ENCODE data around the gene TBX1. TPM values are rescaled to one million over a fixed set of nuclear protein-coding genes. Genes with fewer than 3 reads are reported as not detected.

Gene TBX1
- total RNA-seq, result not detected

DNA sequence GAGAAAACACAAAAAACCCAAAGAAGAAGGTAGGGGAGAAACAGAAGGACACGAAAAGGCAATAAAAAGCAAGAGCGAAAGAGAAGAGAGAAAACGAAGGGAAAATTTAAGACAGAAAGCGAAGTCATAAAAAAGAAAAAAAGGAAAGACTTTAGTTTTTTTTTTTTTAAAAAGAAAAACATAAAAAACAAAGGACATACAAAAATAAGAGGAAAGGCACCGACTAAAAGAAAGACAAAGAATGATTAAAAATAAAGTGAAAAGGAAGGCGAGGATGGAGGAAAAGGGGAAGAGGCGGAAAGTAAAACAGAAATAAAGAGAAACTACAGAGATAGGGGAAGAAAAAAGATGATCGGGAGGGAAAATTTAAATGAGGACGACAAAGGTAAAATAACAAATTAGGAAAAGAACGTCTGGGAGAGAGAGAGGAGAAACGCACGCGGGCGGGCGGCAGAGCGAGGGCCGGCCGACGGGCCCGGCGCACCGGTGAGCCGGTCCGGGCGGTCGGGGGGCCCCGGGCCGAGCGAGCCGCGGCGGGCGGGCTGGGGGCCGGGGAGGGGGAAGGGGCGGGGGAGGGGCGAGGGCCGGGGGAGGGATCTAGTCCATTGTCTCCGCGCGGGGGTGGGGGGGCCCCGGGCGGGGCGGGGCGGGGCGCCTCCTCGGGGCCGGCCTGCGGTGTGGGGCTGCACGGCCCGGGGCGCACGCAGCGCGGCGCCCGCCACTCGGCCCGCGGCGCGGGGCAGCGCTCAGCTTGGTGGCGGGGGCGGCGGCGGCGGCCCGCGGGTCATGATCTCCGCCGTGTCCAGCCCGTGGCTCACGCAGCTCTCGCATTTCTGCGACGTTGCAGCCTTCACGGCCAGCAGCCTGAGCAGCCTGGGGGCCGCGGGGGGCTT lies at the start of gene TBX1:
Gene TBX1 (plus strand): TSS at position 721 of the 893 bp plus-strand sequence. CDS start 66 bp downstream, at position 787.
- ChIA-PET CTCF (interaction anchor here (0.5 kb wide), 1 partner anchor 150 kb away, joined by 3 read pairs; no protein-coding TSS in a partner anchor), POLR2A (no interaction called here)
- H3K9me3 Mint-ChIP-seq (ENCODE audit: low read depth), result no peaks in the 10 kb centered on the region
- intact Hi-C loops (cut with DNase I, micrococcal nuclease), result no loop called here
- DNase-seq (no peak), ATAC-seq (no peak)
- H3K4me1 Mint-ChIP-seq, result peaks cover 29% of the 10 kb centered on the region
- peak within 1 kb of the TSS; percentile 72 for H3K4me3 Mint-ChIP-seq
- no peaks in the 10 kb centered on the region for H3K36me3 Mint-ChIP-seq (ENCODE audit: low read depth)
- H3K27me3 Mint-ChIP-seq, result peaks cover 56% of the 10 kb centered on the region
- peak within 1 kb of the TSS; percentile 58 for H3K27ac Mint-ChIP-seq

DNA sequence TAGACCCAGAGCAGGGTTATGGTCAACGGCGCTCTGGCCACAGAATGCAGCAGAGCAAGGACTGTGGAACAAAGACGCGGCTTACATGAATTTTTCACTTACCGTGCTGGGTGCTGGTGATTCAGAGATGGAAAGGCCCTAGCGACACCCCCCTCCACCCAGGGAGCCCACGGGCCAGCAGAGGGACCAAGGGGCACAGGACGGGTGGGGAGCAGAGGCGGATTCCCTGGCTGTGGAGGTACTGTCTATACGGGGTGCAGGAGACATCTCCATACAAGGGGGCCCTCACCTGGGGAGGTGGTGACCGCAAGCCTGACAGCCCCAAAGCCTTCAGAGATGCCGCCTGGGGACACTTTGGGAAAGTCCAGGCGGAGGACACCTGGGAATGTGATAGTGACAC lies 47.3 kb upstream of the TBX1 start:
- POLR2A ChIA-PET, result no interaction called here
- Mint-ChIP-seq H3K27ac (no peak overlapping the region), H3K9me3 (ENCODE audit: low read depth) (no peaks in the 10 kb centered on the region), H3K27me3 (peaks cover 8% of the 10 kb centered on the region), H3K4me3 (no peak overlapping the region), H3K36me3 (ENCODE audit: low read depth) (no peaks in the 10 kb centered on the region), H3K4me1 (peaks cover 5% of the 10 kb centered on the region)
- no peak for DNase-seq
- CTCF ChIA-PET, result interaction anchor here (1.6 kb wide), 1 partner anchor 10 kb away, joined by 4 read pairs; the partner anchor contains the start of gene GP1BB
- no peak for ATAC-seq
- intact Hi-C loops (cut with DNase I, micrococcal nuclease), result no loop called here

DNA sequence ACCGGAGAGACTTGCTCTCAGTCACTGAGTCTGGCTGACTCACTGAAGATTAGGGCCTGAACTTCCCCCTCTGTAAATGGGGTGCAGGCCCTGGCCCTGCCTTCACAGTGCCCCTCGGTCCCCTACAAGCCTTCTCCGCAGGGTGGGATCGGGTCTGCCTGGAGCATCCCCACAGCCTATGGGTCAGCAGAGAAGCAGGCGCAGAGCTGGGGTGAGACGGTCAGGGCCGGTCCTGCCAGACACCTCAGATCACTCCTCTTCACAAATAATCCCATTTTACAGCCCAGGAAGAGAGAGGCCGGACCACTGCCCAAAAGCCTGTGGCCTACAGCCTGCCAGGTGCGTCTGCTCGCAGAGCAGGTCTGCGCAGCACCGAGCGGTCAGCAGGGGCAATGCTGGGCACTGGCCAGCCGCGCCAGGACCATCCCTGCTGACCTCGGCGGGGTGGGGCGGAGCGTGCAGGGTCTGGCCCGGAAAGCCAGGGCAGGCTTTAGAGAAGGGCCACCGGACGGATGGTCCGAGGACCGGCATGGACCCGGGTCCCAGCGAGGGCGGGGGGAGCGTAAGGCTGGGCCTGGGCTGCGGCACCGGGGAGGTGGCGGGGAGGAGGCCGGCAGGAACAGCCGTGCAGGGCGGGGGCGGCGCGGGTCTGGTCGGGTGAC lies 46.8 kb upstream of the TBX1 start:
- Mint-ChIP-seq H3K4me1 (peaks cover 5% of the 10 kb centered on the region), H3K9me3 (ENCODE audit: low read depth) (no peaks in the 10 kb centered on the region), H3K27me3 (peaks cover 8% of the 10 kb centered on the region), H3K4me3 (peak overlapping the region; percentile 50), H3K27ac (no peak overlapping the region), H3K36me3 (ENCODE audit: low read depth) (no peaks in the 10 kb centered on the region)
- ATAC-seq (no peak), DNase-seq (no peak)
- CTCF ChIA-PET, result no interaction called here
- intact Hi-C loops (cut with DNase I, micrococcal nuclease), result no loop called here
- POLR2A ChIA-PET, result no interaction called here

DNA sequence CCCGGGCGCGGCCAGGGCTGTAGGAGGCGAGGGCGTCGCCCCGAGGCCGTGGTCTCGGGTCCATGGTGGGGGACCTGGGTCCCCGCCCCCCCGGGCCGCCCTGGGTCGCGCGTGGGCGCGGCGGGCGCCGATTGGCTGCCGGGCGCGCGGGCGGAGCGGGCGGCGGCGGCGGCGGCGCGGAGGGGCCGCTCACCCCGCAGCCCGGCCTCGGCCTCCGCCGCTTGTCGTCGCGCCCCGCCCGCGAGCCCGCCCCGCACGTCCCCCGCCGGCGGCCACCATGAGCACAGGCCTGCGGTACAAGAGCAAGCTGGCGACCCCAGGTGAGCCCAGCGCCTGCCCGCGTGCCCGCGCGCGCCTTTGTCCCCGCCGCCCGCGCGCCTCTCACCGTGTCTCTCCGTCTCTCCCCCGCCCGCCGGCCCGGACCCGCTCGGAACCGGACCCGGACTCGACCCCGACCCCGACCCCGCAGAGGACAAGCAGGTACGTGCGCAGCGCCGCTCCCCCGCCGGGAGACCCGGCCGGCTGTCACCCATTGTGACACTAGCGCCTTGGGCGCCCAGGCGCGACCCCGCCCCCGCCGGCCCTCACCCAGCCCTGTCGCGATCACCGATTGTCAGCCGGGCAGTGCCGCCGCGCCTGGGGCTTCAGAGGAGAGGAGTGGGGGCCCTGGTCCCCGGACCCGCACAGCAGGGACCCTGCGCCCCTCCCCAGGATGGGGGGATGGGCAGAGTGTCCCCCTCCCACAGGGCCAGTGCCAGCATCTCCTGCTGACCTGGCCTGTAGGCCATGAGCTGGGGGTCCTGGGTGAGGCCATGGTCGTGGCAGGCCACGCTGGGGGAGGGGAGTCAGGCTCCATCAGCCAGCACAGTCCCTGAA lies 46.0 kb upstream of the TBX1 start, which contains the start of gene SEPTIN5:
Gene SEPTIN5 (plus strand): TSS at position 192 of the 876 bp plus-strand sequence. CDS start 86 bp downstream, at position 278.
- POLR2A ChIA-PET, result no interaction called here

DNA sequence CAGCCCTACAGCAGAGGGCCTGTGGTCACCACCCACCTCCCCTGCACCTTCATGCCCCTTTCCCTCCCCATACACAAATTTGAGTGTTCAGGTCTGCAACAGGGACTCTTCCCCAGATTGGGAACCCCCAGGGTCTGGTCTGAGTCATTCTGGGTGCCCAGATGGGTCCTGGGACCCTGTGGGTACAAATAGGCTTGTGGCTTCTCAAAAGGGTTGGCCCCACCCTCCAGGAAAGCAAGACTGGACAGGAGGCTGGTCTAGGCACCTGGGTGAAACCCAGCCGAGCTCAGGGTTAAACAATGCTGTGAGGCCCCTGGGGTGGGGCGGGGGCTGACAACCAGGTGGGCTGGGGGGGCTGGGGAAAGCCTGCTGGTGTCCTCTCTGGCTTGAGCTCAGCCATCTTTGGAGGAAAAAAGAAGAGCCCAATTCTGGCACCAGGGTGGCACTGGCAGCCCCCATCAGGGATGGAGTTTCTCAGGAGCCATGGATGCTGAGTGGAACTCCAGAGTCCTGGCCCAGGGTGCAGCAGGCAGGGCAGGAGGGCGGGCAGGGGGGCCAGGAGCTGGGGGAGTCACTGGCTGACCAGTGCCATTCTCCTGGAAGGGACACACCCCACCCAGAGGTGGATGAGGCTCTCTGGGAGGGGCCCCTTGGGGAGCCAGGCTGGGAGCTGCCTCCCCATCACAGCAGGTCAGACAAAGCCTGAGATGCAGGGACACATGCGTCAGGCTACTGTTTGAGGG lies 45.2 kb upstream of the TBX1 start:
- no peaks in the 10 kb centered on the region for H3K36me3 Mint-ChIP-seq (ENCODE audit: low read depth)
- H3K27me3 Mint-ChIP-seq, result peaks cover 15% of the 10 kb centered on the region
- DNase-seq (no peak), ATAC-seq (no peak)
- ChIA-PET POLR2A (no interaction called here), CTCF (interaction anchor here (0.9 to 1.5 kb wide), 2 partner anchors 11 to 15 kb away, joined by 3 read pairs; no protein-coding TSS in a partner anchor)
- H3K27ac Mint-ChIP-seq, result no peak overlapping the region
- intact Hi-C loops (cut with DNase I, micrococcal nuclease), result loop anchor here in 1 of 2 experiments (5.0 kb wide), 1 partner anchor 38 kb away; no protein-coding TSS in a partner anchor
- H3K4me1 Mint-ChIP-seq, result peaks cover 11% of the 10 kb centered on the region
- H3K4me3 Mint-ChIP-seq, result no peak overlapping the region
- H3K9me3 Mint-ChIP-seq (ENCODE audit: low read depth), result no peaks in the 10 kb centered on the region

More for the DNA sequence above, 46.0 kb upstream of the TBX1 start, which contains the start of gene SEPTIN5:
- no peak within 1 kb of the TSS for H3K27ac Mint-ChIP-seq
- CTCF ChIA-PET, result interaction anchor here (0.9 kb wide), 1 partner anchor 16 kb away, joined by 3 read pairs; no protein-coding TSS in a partner anchor
- peaks cover 9% of the 10 kb centered on the region for H3K4me1 Mint-ChIP-seq
- no peaks in the 10 kb centered on the region for H3K9me3 Mint-ChIP-seq (ENCODE audit: low read depth)
- ATAC-seq (no peak), DNase-seq (no peak)
- H3K27me3 Mint-ChIP-seq, result peaks cover 11% of the 10 kb centered on the region
- peak within 1 kb of the TSS; percentile 50 for H3K4me3 Mint-ChIP-seq
- no peaks in the 10 kb centered on the region for H3K36me3 Mint-ChIP-seq (ENCODE audit: low read depth)
- intact Hi-C loops (cut with DNase I, micrococcal nuclease), result loop anchor here in 1 of 2 experiments (5.0 kb wide), 1 partner anchor 37 kb away; no protein-coding TSS in a partner anchor

DNA sequence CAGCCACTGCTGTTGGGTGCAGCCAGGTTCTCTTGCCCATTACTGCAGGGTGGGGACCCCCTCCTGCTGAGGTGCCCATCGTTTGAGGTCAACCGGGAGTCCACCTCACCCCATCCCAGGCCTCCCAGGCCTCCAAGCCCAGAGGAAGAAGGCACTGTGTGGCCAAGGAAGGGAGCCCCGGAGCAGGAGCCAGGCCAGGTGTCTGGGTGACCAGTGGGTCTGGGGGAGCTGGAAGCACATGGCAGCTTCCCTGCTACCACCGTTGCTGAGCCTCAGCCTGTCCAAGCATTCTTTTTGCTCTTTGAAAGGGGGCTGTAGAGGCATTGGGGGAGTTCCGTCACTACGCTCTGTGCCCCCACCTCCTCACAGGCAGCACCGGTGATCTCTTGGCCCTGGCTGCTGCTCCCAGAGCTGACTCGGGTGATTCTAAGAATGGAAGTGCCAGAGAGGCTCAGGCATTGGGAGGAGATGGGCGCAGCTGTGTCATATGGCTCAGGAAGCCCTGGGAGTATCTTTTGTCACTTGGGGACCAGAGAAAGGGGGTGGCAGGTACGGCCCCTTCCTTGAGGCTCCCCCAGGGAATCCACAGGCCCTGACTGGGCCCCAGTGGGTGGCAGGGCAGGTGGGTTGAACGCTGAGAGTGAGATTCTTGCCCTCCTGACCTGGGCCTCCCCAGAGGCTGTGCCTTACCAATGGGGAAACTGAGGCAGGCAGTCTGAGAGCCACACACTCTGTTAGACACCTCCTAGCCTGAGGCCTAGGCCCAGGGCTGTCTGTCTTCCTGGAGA lies 44.3 kb upstream of the TBX1 start:
- Mint-ChIP-seq H3K4me3 (no peak overlapping the region), H3K27ac (no peak overlapping the region), H3K9me3 (ENCODE audit: low read depth) (no peaks in the 10 kb centered on the region), H3K27me3 (peaks cover 22% of the 10 kb centered on the region), H3K4me1 (peaks cover 11% of the 10 kb centered on the region), H3K36me3 (ENCODE audit: low read depth) (no peaks in the 10 kb centered on the region)
- DNase-seq (no peak), ATAC-seq (no peak)
- intact Hi-C loops (cut with DNase I, micrococcal nuclease), result loop anchor here in 1 of 2 experiments (5.0 kb wide), 1 partner anchor 39 kb away; no protein-coding TSS in a partner anchor
- CTCF ChIA-PET, result interaction anchor here (0.7 to 1.5 kb wide), 4 partner anchors 12 to 70 kb away, joined by 3 to 4 read pairs (median 4); no protein-coding TSS in a partner anchor
- POLR2A ChIA-PET, result no interaction called here

DNA sequence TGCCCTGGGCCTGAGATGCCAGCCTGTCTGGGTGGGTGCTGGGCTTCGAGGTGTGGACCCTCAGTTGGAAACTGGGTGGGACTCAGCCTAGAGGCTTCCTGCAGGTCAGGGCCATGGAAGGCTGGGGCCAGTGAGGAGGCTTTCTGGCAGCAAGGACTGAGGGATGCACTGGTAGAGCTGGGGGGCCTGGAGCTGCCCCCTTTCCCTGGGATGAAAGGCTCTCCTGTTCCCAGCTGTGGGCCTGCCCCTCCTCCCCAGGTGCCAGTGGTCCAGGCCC lies 43.8 kb upstream of the TBX1 start:
- ChIA-PET CTCF (interaction anchor here (0.7 to 1.5 kb wide), 4 partner anchors 12 to 71 kb away, joined by 3 to 4 read pairs (median 4); no protein-coding TSS in a partner anchor), POLR2A (interaction anchor here (0.5 kb wide), 1 partner anchor 198 kb away, joined by 3 read pairs; no protein-coding TSS in a partner anchor)
- Mint-ChIP-seq H3K27ac (no peak overlapping the region), H3K36me3 (ENCODE audit: low read depth) (no peaks in the 10 kb centered on the region), H3K4me3 (no peak overlapping the region), H3K27me3 (peaks cover 25% of the 10 kb centered on the region), H3K9me3 (ENCODE audit: low read depth) (no peaks in the 10 kb centered on the region), H3K4me1 (peaks cover 11% of the 10 kb centered on the region)
- ATAC-seq (no peak), DNase-seq (no peak)
- intact Hi-C loops (cut with DNase I, micrococcal nuclease), result loop anchor here in 1 of 2 experiments (5.0 kb wide), 1 partner anchor 39 kb away; no protein-coding TSS in a partner anchor

DNA sequence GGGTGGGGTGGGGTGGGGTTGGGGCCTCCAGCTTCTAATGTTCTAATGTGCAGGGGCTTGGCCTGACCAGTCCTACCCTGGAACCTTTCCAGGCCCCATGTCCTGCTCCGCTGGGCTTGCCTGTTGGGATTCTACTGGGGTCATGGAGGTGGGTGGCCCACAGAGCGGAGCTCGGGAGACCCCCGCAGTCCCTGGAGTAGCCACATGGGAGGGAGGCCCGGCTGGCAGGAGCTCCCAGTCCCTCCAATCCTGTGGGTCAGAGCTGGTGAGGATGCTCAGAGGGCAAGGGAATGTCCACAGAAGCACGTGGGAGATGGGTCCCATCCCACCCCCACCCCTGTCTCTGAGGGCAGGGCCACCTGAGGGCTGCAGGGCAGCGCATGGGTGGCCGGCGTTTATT lies 43.4 kb upstream of the TBX1 start:
- DNase-seq, result no peak
- CTCF ChIA-PET, result interaction anchor here (0.7 to 1.5 kb wide), 4 partner anchors 13 to 71 kb away, joined by 3 to 4 read pairs (median 4); no protein-coding TSS in a partner anchor
- H3K27me3 Mint-ChIP-seq, result peaks cover 26% of the 10 kb centered on the region
- peaks cover 11% of the 10 kb centered on the region for H3K4me1 Mint-ChIP-seq
- no peak overlapping the region for H3K4me3 Mint-ChIP-seq
- intact Hi-C loops (cut with DNase I, micrococcal nuclease), result loop anchor here in 1 of 2 experiments (5.0 kb wide), 1 partner anchor 40 kb away; no protein-coding TSS in a partner anchor
- POLR2A ChIA-PET, result interaction anchor here (0.5 kb wide), 1 partner anchor 198 kb away, joined by 3 read pairs; no protein-coding TSS in a partner anchor
- H3K9me3 Mint-ChIP-seq (ENCODE audit: low read depth), result no peaks in the 10 kb centered on the region
- no peak overlapping the region for H3K27ac Mint-ChIP-seq
- H3K36me3 Mint-ChIP-seq (ENCODE audit: low read depth), result no peaks in the 10 kb centered on the region
- no peak for ATAC-seq

DNA sequence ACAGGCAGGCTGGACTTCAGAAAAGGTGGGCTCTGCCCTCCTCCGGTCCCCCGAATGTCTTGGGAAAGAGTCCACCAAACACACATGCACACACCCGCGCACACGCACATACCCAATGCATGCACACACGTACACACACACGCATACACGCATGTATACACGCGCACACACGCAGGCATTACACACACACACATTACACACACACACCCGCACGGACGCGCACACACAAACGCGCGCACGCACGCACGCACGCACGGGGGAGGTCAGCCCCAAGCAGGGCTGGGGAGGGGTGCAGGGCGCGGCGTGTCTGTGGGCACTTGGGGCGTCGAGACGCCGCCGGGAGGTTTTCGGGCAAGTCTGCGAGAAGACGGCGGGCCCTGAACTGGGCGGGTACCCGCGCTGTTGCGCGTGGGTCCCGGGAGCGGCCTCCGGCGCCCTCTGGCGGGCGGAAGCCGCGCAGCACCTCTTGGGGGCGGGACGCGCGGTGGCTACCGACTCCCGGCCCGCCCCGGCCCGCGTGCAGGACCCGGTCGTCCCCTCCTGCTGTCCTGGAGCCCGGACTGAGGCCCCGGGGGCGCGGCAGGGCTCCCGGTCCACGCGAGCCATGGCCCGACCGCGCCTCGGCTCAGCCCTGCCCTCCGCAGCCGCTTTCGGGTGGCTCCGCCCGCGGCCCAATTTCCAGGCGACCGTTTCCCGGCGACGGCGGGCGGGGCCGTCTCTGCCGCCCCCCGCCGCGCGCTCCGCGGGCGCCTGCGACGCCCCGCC lies 42.7 kb upstream of the TBX1 start:
- Mint-ChIP-seq H3K9me3 (ENCODE audit: low read depth) (no peaks in the 10 kb centered on the region), H3K4me1 (peaks cover 11% of the 10 kb centered on the region), H3K27ac (no peak overlapping the region), H3K27me3 (peaks cover 29% of the 10 kb centered on the region), H3K4me3 (peak overlapping the region; percentile 63), H3K36me3 (ENCODE audit: low read depth) (no peaks in the 10 kb centered on the region)
- DNase-seq, result peak; percentile 87
- ChIA-PET POLR2A (no interaction called here), CTCF (interaction anchor here (0.7 to 1.5 kb wide), 2 partner anchors 12 to 467 kb away, joined by 4 read pairs; no protein-coding TSS in a partner anchor)
- ATAC-seq, result peak; percentile 92
- intact Hi-C loops (cut with DNase I, micrococcal nuclease), result loop anchor here (1.0 to 5.0 kb wide), 6 partner anchors 39 to 573 kb away; partner anchors contain the start of genes CDC45 (in 1 of the 2), CLTCL1 (in 1 of the 2), ESS2 (in 1 of the 2) and UFD1 (in 1 of the 2)

All from activated CD4-positive, alpha-beta T cell treated with anti-CD3 and anti-CD28 coated beads for 36 hours (primary cell).